GM12865 (cell line): Measurements from ENCODE around the gene MLH3.

ENCODE experiments used
- DNase-seq: peaks from one replicate; pipeline ENCODE4 v3.0.0; 2010; ENCODE audit warnings: low read depth
- H3K4me3 ChIP-seq: 2 replicates; pipeline ENCODE4 v1.5.1; 2011; ENCODE audit warnings: mild to moderate bottlenecking, low read depth, low read length, control low read depth
- CTCF ChIP-seq: IDR thresholded peaks from 2 replicates; pipeline ENCODE4 v1.5.1; 2011; ENCODE audit warnings: low read length, control low read depth, low read depth, inconsistent platforms; ENCODE audit not compliant: insufficient read depth; ENCODE audit errors: missing control alignments

MLH3 gene

DNA sequence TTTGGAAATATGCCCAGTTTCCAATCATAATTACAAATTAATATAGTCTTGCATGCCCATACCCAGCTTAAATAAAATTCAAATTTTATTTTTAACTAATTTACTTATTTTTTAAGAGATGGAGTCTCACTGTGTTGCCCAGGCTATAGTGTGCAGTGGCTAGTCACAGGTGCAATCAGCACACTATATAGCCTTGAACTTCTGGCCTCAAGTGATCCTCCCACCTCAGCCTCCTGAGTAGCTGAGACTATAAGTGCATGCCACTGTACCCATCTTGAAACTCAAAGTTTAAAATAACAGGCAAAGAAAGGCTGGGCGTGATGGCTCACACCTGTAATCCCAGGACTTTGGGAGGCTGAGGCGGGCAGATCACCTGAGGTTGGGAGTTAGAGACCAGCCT is 10.3 kb downstream of the MLH3 start:
- H3K4me3 ChIP-seq, result no peak overlapping the region
- no peak for TF ChIP-seq CTCF
- no peak for DNase-seq

DNA sequence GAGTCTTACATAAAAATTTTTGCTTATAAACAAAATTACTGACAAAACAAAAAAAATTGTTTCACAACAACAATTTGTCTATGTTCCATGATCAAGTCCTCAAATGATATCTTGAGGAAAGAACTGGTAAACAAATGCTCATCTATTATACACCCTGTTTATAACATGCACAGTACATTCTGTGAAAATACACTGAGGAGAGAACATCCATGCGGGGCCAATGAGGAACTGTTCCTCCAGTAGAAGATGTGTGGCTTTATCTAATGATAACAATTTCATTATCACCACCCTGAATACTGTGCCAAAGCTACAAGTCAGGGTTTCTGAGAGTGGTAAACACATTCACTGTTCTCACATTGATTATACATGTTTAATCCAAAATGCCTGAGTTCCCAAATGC is 10.8 kb downstream of the MLH3 start:
- H3K4me3 ChIP-seq, result no peak overlapping the region
- no peak for TF ChIP-seq CTCF
- no peak for DNase-seq

GRCh38 chr14:75032939-75033338 is 18.3 kb downstream of the MLH3 start:
- no peak for DNase-seq
- TF ChIP-seq CTCF, result no peak
- no peak overlapping the region for H3K4me3 ChIP-seq

DNA sequence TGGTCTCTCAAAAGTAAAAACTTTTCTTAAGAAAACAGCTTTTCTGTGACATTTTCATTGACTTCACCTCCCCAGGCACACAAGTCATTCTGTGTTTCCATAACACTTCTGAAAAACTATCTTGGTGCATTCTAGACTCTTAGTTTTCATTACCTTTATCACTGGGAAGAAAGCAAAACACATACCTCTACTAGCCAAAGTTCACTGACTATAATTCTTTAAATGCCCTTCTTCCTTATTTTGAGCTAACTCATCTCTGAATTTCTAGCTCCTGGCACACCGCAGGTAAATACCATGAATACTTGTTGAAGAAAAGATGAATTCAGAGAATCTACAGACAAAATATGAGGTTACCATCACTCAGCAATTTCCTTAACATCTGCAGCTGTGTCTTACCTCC is 21.1 kb downstream of the MLH3 start:
- no peak for DNase-seq
- TF ChIP-seq CTCF, result no peak

GRCh38 chr14:75025876-75026275 is 25.4 kb downstream of the MLH3 start:
- no peak for DNase-seq
- no peak for TF ChIP-seq CTCF
- no peak overlapping the region for H3K4me3 ChIP-seq

More for the DNA sequence above, 21.1 kb downstream of the MLH3 start:
- H3K4me3 ChIP-seq, result no peak overlapping the region

DNA sequence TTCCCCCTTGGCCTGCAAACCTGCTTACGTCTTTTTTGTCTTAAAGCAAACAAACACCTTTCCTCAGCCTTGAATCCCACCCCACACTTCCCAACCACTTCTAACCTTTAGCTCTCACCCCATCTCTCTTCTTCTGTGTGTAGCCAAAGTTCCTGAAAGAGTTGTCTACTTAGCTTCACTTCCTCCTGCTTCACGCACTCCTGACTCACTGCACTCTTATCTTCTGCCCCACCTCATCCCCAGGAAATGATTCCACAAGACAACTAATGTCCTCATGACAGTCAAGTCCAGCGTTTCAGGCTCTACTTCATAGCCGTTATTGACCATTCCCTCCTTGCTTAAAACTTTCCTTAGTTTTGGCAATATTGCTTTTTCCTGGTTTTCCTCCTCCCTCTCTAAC is 26.2 kb downstream of the MLH3 start:
- no peak overlapping the region for H3K4me3 ChIP-seq
- no peak for TF ChIP-seq CTCF
- DNase-seq, result no peak

DNA sequence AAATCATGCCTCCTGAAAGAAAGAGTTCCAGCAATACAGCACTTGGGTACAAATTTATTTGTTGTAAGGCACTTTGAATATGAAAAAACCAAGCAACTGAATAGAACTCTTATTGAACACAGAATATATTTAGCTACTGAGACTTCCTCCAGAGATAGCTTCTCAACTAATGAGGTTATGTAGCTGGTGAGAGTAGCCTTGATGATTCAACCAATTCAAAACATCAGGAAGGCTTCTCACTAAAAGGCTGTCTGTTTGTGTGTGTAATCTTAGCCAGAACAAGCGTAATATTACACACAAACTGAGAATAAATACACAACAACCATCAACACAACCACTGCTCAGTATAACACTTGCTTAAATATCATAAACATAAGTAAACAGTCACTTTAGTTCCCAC is 28.2 kb downstream of the MLH3 start:
- no peak for TF ChIP-seq CTCF
- no peak for DNase-seq
- no peak overlapping the region for H3K4me3 ChIP-seq
